ENCODE data around the gene IER5. TPM values are rescaled to one million over a fixed set of nuclear protein-coding genes. Genes with fewer than 3 reads are reported as not detected.

Gene IER5
- total RNA-seq, 4 donors from 2014 or later: 7.2 to 7.8 (median 7.6) TPM

GRCh38 chr1:181064011-181064623 is 24.4 kb upstream of the IER5 start:
- H3K36me3 ChIP-seq: no peaks in the 10 kb centered on the region
- 39 to 42% methylated on average over 6 of the region's 6 CpGs for WGBS, 2 donors
- no peak overlapping the region for H3K4me3 ChIP-seq (replicated peaks in 1 of 3)
- no peaks in the 10 kb centered on the region for H3K27me3 ChIP-seq
- DNase-seq: no peak
- no peak overlapping the region for H3K27ac ChIP-seq
- H3K4me1 ChIP-seq: no peaks in the 10 kb centered on the region
- TF ChIP-seq POLR2A (IDR thresholded peaks at IDR 0.05) (no peak), CTCF (IDR thresholded peaks at IDR 0.05) (no peak)
- intact Hi-C loops (cut with DNase I): no loop called here
- no peaks in the 10 kb centered on the region for H3K9me3 ChIP-seq

- Histone ChIP-seq H3K4me1 (no peaks in the 10 kb centered on the region), H3K27me3 (no peaks in the 10 kb centered on the region), H3K27ac (no peak overlapping the region), H3K36me3 (no peaks in the 10 kb centered on the region), H3K4me3 (replicated peaks in 1 of 3) (no peak overlapping the region), H3K9me3 (no peaks in the 10 kb centered on the region)
- 67 to 84% methylated on average over 1 of the region's 1 CpG for WGBS, 2 donors
- intact Hi-C loops (cut with DNase I): no loop called here
- TF ChIP-seq CTCF (IDR thresholded peaks at IDR 0.05): no peak
- TF ChIP-seq POLR2A (IDR thresholded peaks at IDR 0.05): no peak
- DNase-seq: no peak
Observed at GRCh38 chr1:181064702-181065101, 23.8 kb upstream of the IER5 start.

GRCh38 chr1:181073638-181074037 is 14.9 kb upstream of the IER5 start:
- Histone ChIP-seq H3K36me3 (no peaks in the 10 kb centered on the region), H3K27me3 (no peaks in the 10 kb centered on the region), H3K4me3 (replicated peaks in 1 of 3) (no peak overlapping the region), H3K4me1 (no peaks in the 10 kb centered on the region), H3K27ac (no peak overlapping the region), H3K9me3 (no peaks in the 10 kb centered on the region)
- intact Hi-C loops (cut with DNase I): no loop called here
- TF ChIP-seq CTCF (IDR thresholded peaks at IDR 0.05) (no peak), POLR2A (IDR thresholded peaks at IDR 0.05) (no peak)
- DNase-seq: no peak
- WGBS, 2 donors: 86 to 88% methylated on average over 10 of the region's 10 CpGs

GRCh38 chr1:181075766-181076350 is 12.6 kb upstream of the IER5 start:
- intact Hi-C loops (cut with DNase I): no loop called here
- Histone ChIP-seq H3K9me3 (no peaks in the 10 kb centered on the region), H3K27me3 (no peaks in the 10 kb centered on the region), H3K4me1 (no peaks in the 10 kb centered on the region), H3K36me3 (no peaks in the 10 kb centered on the region), H3K27ac (no peak overlapping the region), H3K4me3 (replicated peaks in 1 of 3) (no peak overlapping the region)
- DNase-seq: no peak
- 76 to 82% methylated on average over 5 of the region's 5 CpGs for WGBS, 2 donors
- TF ChIP-seq POLR2A (IDR thresholded peaks at IDR 0.05) (no peak), CTCF (IDR thresholded peaks at IDR 0.05) (no peak)

GRCh38 chr1:181076852-181077251 is 11.6 kb upstream of the IER5 start:
- Histone ChIP-seq H3K9me3 (no peaks in the 10 kb centered on the region), H3K4me3 (replicated peaks in 1 of 3) (no peak overlapping the region), H3K27ac (no peak overlapping the region), H3K36me3 (no peaks in the 10 kb centered on the region), H3K4me1 (no peaks in the 10 kb centered on the region), H3K27me3 (no peaks in the 10 kb centered on the region)
- intact Hi-C loops (cut with DNase I): no loop called here
- DNase-seq: no peak
- 85 to 86% methylated on average over 3 of the region's 3 CpGs for WGBS, 2 donors
- no peak for TF ChIP-seq POLR2A (IDR thresholded peaks at IDR 0.05)
- no peak for TF ChIP-seq CTCF (IDR thresholded peaks at IDR 0.05)

Data from thyroid gland (tissue), 4 donors.